WTC11 (cell line): Measurements from ENCODE around the gene ATP1A4. TPM values are rescaled to one million over a fixed set of nuclear protein-coding genes. Genes with fewer than 3 reads are reported as not detected.

Experiments used
- ATAC-seq: fragments of 200-7000 bp; cut with Tn5 transposase; 2 replicates; pipeline ENCODE4 v1.10.0; 2021; ENCODE audit warnings: mild to moderate bottlenecking, moderate library complexity
- CTCF ChIA-PET: fragments of 300-600 bp; sonication (Branson Sonifier 250); formaldehyde crosslinking; loops from one replicate; lab custom pipeline; 2021; ENCODE audit warnings: antibody characterized with exemption; lab: Charles Lee
- POLR2A ChIA-PET: fragments of 350-600 bp; sonication (Branson Sonifier 250); formaldehyde crosslinking; loops from one replicate; lab custom pipeline; 2021; ENCODE audit warnings: antibody characterized with exemption; lab: Charles Lee
- DNase-seq: peaks from one replicate; pipeline ENCODE4 v3.0.0; 2021; ENCODE audit warnings: low spot score
- H3K27ac Mint-ChIP-seq: 2 replicates; pipeline ENCODE4 v1.8.0; 2021; ENCODE audit warnings: mixed read lengths
- H3K27me3 Mint-ChIP-seq: 2 replicates; pipeline ENCODE4 v1.8.0; 2021; ENCODE audit warnings: low read depth, mild to moderate bottlenecking, moderate library complexity, mixed read lengths
- H3K36me3 Mint-ChIP-seq: 2 replicates; pipeline ENCODE4 v1.8.0; 2021; ENCODE audit warnings: mixed read lengths
- H3K4me1 Mint-ChIP-seq: 2 replicates; pipeline ENCODE4 v1.8.0; 2022; ENCODE audit warnings: mixed read lengths
- H3K4me3 Mint-ChIP-seq: 2 replicates; pipeline ENCODE4 v1.8.0; 2021; ENCODE audit warnings: mild to moderate bottlenecking, moderate library complexity, mixed read lengths
- H3K9me3 Mint-ChIP-seq: 2 replicates; pipeline ENCODE4 v1.8.0; 2021; ENCODE audit warnings: mixed read lengths
- ARID4B ChIP-seq: sonication (generic); formaldehyde crosslinking; IDR thresholded peaks from 2 replicates; pipeline ENCODE4 v1.8.0; 2023; ENCODE audit warnings: missing genetic modification reagents, mild to moderate bottlenecking, borderline replicate concordance
- ATF1 ChIP-seq: sonication (generic); formaldehyde crosslinking; IDR thresholded peaks from 2 replicates; pipeline ENCODE4 v1.8.1; 2023; ENCODE audit warnings: mild to moderate bottlenecking, moderate library complexity, missing genetic modification reagents
- ATF2 ChIP-seq: sonication (generic); formaldehyde crosslinking; IDR thresholded peaks from 2 replicates; pipeline ENCODE4 v1.8.1; 2022; ENCODE audit warnings: low read depth, missing genetic modification reagents, borderline replicate concordance
- CBFB ChIP-seq: sonication (generic); formaldehyde crosslinking; IDR thresholded peaks from 2 replicates; pipeline ENCODE4 v1.8.1; 2022; ENCODE audit warnings: mild to moderate bottlenecking, low read depth, missing genetic modification reagents
- CDX4 ChIP-seq: fragments of 250-450 bp; sonication (Bioruptor Pico); IDR thresholded peaks from 2 replicates; pipeline ENCODE4 v1.9.0; 2021; ENCODE audit warnings: moderate library complexity, mild to moderate bottlenecking, inconsistent platforms, borderline replicate concordance
- E2F5 ChIP-seq: sonication (generic); formaldehyde crosslinking; IDR thresholded peaks from 2 replicates; pipeline ENCODE4 v1.8.1; 2022; ENCODE audit warnings: mild to moderate bottlenecking, moderate library complexity, missing genetic modification reagents
- GTF2I ChIP-seq: fragments of 250-450 bp; sonication (Bioruptor Pico); conservative IDR thresholded peaks from 2 replicates; pipeline ENCODE4 v1.4.0; 2021; ENCODE audit warnings: mild to moderate bottlenecking
- NFATC4 ChIP-seq: fragments of 250-450 bp; sonication (Bioruptor Pico); IDR thresholded peaks from 2 replicates; pipeline ENCODE4 v1.9.0; 2021; ENCODE audit warnings: mild to moderate bottlenecking
- NR1H2 ChIP-seq: sonication (generic); formaldehyde crosslinking; IDR thresholded peaks from 2 replicates; pipeline ENCODE4 v1.9.0; 2021; ENCODE audit warnings: mild to moderate bottlenecking, moderate library complexity, missing genetic modification reagents
- PRDM15 ChIP-seq: sonication (generic); formaldehyde crosslinking; IDR thresholded peaks from 2 replicates; pipeline ENCODE4 v1.8.0; 2022; ENCODE audit warnings: missing genetic modification reagents
- SMAD4 ChIP-seq: sonication (generic); formaldehyde crosslinking; IDR thresholded peaks from 2 replicates; pipeline ENCODE4 v1.8.0; 2022; ENCODE audit warnings: mild to moderate bottlenecking, missing genetic modification reagents
- SP1 ChIP-seq: sonication (generic); formaldehyde crosslinking; conservative IDR thresholded peaks from 2 replicates; pipeline ENCODE4 v1.8.1; 2022; ENCODE audit warnings: missing genetic modification reagents
- TEAD4 ChIP-seq: sonication (generic); formaldehyde crosslinking; IDR thresholded peaks from 2 replicates; pipeline ENCODE4 v1.8.0; 2022; ENCODE audit warnings: mild to moderate bottlenecking, missing genetic modification reagents
- TP53 ChIP-seq: sonication (generic); formaldehyde crosslinking; IDR thresholded peaks from 2 replicates; pipeline ENCODE4 v1.8.1; 2023; ENCODE audit warnings: mild to moderate bottlenecking, missing genetic modification reagents
- ZBTB43 ChIP-seq: sonication (generic); formaldehyde crosslinking; IDR thresholded peaks from 2 replicates; pipeline ENCODE4 v1.8.1; 2023; ENCODE audit warnings: mild to moderate bottlenecking, missing genetic modification reagents
- ZNF281 ChIP-seq: sonication (generic); formaldehyde crosslinking; IDR thresholded peaks from 2 replicates; pipeline ENCODE4 v1.8.0; 2023; ENCODE audit warnings: mild to moderate bottlenecking, missing genetic modification reagents
- ZNF396 ChIP-seq: fragments of 250-450 bp; sonication (Bioruptor Pico); IDR thresholded peaks from 2 replicates; pipeline ENCODE4 v1.8.0; 2021; ENCODE audit warnings: mild to moderate bottlenecking, moderate library complexity, borderline replicate concordance
- ZNF512 ChIP-seq: sonication (generic); formaldehyde crosslinking; IDR thresholded peaks from 2 replicates; pipeline ENCODE4 v1.8.1; 2022; ENCODE audit warnings: missing genetic modification reagents, borderline replicate concordance
- ZNF671 ChIP-seq: fragments of 250-450 bp; sonication (Bioruptor Pico); IDR thresholded peaks from 2 replicates; pipeline ENCODE4 v1.8.0; 2021; ENCODE audit warnings: mild to moderate bottlenecking
- total RNA-seq: library from RNA; stranded (reverse); gene quantifications from 3 replicates; pipeline ENCODE4 v1.2.3, GENCODE V29; 2021

Gene ATP1A4
- total RNA-seq, 1 experiment from 2014 or later: 0.37 TPM

GRCh38 chr1:160192234-160192633 lies 40.8 kb downstream of the ATP1A4 start:
- no peak for TF ChIP-seq TP53 (CRISPR knock-in tag)
- TF ChIP-seq E2F5 (CRISPR knock-in tag): no peak
- TF ChIP-seq CBFB (CRISPR knock-in tag): no peak
- TF ChIP-seq PRDM15 (CRISPR knock-in tag): no peak
- TF ChIP-seq ZBTB43 (CRISPR knock-in tag): no peak
- TF ChIP-seq CDX4 (CRISPR knock-in tag): no peak
- no peak for TF ChIP-seq ARID4B (CRISPR knock-in tag)
- TF ChIP-seq ZNF512 (CRISPR knock-in tag): no peak
- TF ChIP-seq NR1H2 (CRISPR knock-in tag): no peak
- no peak for TF ChIP-seq ATF1 (CRISPR knock-in tag)
- no peak for TF ChIP-seq TEAD4 (CRISPR knock-in tag)
- no peak for TF ChIP-seq ATF2
- TF ChIP-seq ZNF281 (CRISPR knock-in tag): no peak
- no peak for TF ChIP-seq GTF2I
- no peak for TF ChIP-seq ZNF396
- no peak for TF ChIP-seq SMAD4 (CRISPR knock-in tag)
- no peak for TF ChIP-seq NFATC4
- TF ChIP-seq ZNF671 (CRISPR knock-in tag): no peak
- no peak for TF ChIP-seq SP1 (CRISPR knock-in tag)

More at GRCh38 chr1:160192234-160192633, 40.8 kb downstream of the ATP1A4 start:
- DNase-seq (no peak), ATAC-seq (no peak)
- POLR2A ChIA-PET: interaction anchor here (0.6 kb wide), 1 partner anchor 61 kb away, joined by 6 read pairs; no protein-coding TSS in a partner anchor
- Mint-ChIP-seq H3K36me3 (no peaks in the 10 kb centered on the region), H3K27ac (no peak overlapping the region), H3K4me1 (peaks cover 16% of the 10 kb centered on the region), H3K4me3 (no peak overlapping the region), H3K9me3 (no peaks in the 10 kb centered on the region), H3K27me3 (no peaks in the 10 kb centered on the region; the same call in 1 of the 2 replicates)
- CTCF ChIA-PET: interaction anchor here (0.5 to 4.3 kb wide), 12 partner anchors 24 to 184 kb away, joined by 3 to 124 read pairs (median 17); no protein-coding TSS in a partner anchor
